Sigmoid colon (tissue), 4 donors: ENCODE results near the gene ARHGAP30.

Experiments
- CTCF ChIP-seq, 4 experiments: fragments of 450-650 bp in 3 of 4; fragments of 200-600 bp in 1 of 4; IDR thresholded peaks; one replicate each; pipeline ENCODE4 v1.5.1; 2016 to 2019; ENCODE audit warnings: antibody characterized with exemption in 4 of 4, mild to moderate bottlenecking in 3 of 4, moderate library complexity in 2 of 4
- POLR2AphosphoS5 ChIP-seq, 4 donors: sonication (generic); formaldehyde crosslinking; IDR thresholded peaks; one replicate each; pipeline ENCODE4 v1.6.1; 2017; ENCODE audit warnings: antibody characterized with exemption in 4 of 4

- TF ChIP-seq POLR2AphosphoS5 (IDR thresholded peaks at IDR 0.05) (no peak), CTCF (IDR thresholded peaks at IDR 0.05) (no peak)
These were observed 51.7 kb downstream of the ARHGAP30 start for GRCh38 chr1:161017756-161018630.
